Central memory CD4-positive, alpha-beta T cell (primary cell): ENCODE data around the gene WDFY3.

Experiments used
- DNase-seq: peaks from one replicate; pipeline ENCODE4 v3.0.0; 2022
- total RNA-seq, 3 experiments: gene quantifications; one replicate each; lab custom pipeline; 2026; lab: John Stamatoyannopoulos, UW

Gene WDFY3
- total RNA-seq: 0.21 to 1.4 (median 0.38) reads per million in 3 experiments

GRCh38 chr4:84966382-84967242 lies at the start of gene WDFY3:
Gene WDFY3 (minus strand): TSS chr4:84966690. CDS start chr4:84860591, 106,099 bp downstream.
- DNase-seq: no peak

- no peak for DNase-seq
These were observed 39.4 kb upstream of the WDFY3 start for GRCh38 chr4:85005865-85006377.

GRCh38 chr4:85000343-85000742 lies 33.9 kb upstream of the WDFY3 start:
- DNase-seq: no peak

GRCh38 chr4:84995386-84995785 lies 28.9 kb upstream of the WDFY3 start:
- no peak for DNase-seq

GRCh38 chr4:84994280-84994679 lies 27.8 kb upstream of the WDFY3 start:
- no peak for DNase-seq

- no peak for DNase-seq
These were observed 19.5 kb upstream of the WDFY3 start for GRCh38 chr4:84985952-84986351.

GRCh38 chr4:84977396-84977795 lies 10.9 kb upstream of the WDFY3 start:
- no peak for DNase-seq

GRCh38 chr4:84973856-84974255 lies 7.4 kb upstream of the WDFY3 start:
- no peak for DNase-seq

- no peak for DNase-seq
These were observed 4.9 kb upstream of the WDFY3 start for GRCh38 chr4:84971319-84971932.

- no peak for DNase-seq
These were observed 2.4 kb upstream of the WDFY3 start for GRCh38 chr4:84968925-84969324.

- DNase-seq: no peak
These were observed 777 bp upstream of the WDFY3 start for GRCh38 chr4:84967243-84967690.

GRCh38 chr4:84965553-84966381 lies 723 bp downstream of the WDFY3 start:
- DNase-seq: no peak

GRCh38 chr4:84964995-84965552 lies 1.4 kb downstream of the WDFY3 start:
- no peak for DNase-seq

- DNase-seq: no peak
These were observed 4.4 kb downstream of the WDFY3 start for GRCh38 chr4:84962102-84962501.

GRCh38 chr4:84958434-84958833 lies 8.1 kb downstream of the WDFY3 start:
- no peak for DNase-seq

GRCh38 chr4:84957514-84958420 lies 8.7 kb downstream of the WDFY3 start:
- DNase-seq: no peak

GRCh38 chr4:84956014-84956413 lies 10.5 kb downstream of the WDFY3 start:
- no peak for DNase-seq

- DNase-seq: no peak
These were observed 11.4 kb downstream of the WDFY3 start for GRCh38 chr4:84954982-84955567.

GRCh38 chr4:84952776-84953175 lies 13.7 kb downstream of the WDFY3 start:
- DNase-seq: no peak

GRCh38 chr4:84952004-84952403 lies 14.5 kb downstream of the WDFY3 start:
- no peak for DNase-seq

- DNase-seq: no peak
These were observed 18.4 kb downstream of the WDFY3 start for GRCh38 chr4:84948056-84948455.
